HEK293 (cell line): ENCODE results near the gene CYTIP.

ENCODE experiments used
- CTCF ChIA-PET: fragments of 350-600 bp; formaldehyde crosslinking; extraction: SDS; loops from one replicate; lab custom pipeline; 2021; ENCODE audit warnings: antibody characterized with exemption; lab: Yijun Ruan, JAX
- POLR2A ChIA-PET: fragments of 300-600 bp; formaldehyde crosslinking; extraction: SDS; loops from one replicate; lab custom pipeline; 2020; ENCODE audit warnings: antibody characterized with exemption, inconsistent platforms; lab: Yijun Ruan, JAX
- H3K27ac ChIP-seq: fragments of 200-500 bp; sonication (Bioruptor generic); 2 replicates; pipeline ENCODE4 v1.5.1; 2014; ENCODE audit warnings: low read depth, low read length, control low read depth, inconsistent platforms; ENCODE audit errors: extremely low read depth
- H3K36me3 ChIP-seq, 2 experiments: fragments of 200-500 bp in 1 of 2; sonication (Bioruptor generic) in 1 of 2; 1 replicate in 1 of 2; 2 replicates in 1 of 2; pipeline ENCODE4 v1.5.1; 2014 to 2017; ENCODE audit warnings: inconsistent platforms in 2 of 2, low read length in 2 of 2; ENCODE audit not compliant: control insufficient read depth in 2 of 2, insufficient read depth in 1 of 2
- H3K4me1 ChIP-seq: fragments of 200-500 bp; sonication (Bioruptor generic); 2 replicates; pipeline ENCODE4 v1.5.1; 2014; ENCODE audit warnings: mild to moderate bottlenecking, low read length, inconsistent platforms; ENCODE audit not compliant: control insufficient read depth, insufficient read depth
- H3K4me3 ChIP-seq: 2 replicates; pipeline ENCODE4 v1.5.1; 2011; ENCODE audit warnings: low read depth, mild to moderate bottlenecking, control low read depth, low read length, moderate library complexity
- H3K9me3 ChIP-seq: fragments of 200-500 bp; sonication (Bioruptor generic); 2 replicates; pipeline ENCODE4 v1.5.1; 2014; ENCODE audit warnings: low read depth, low read length, inconsistent platforms; ENCODE audit not compliant: control insufficient read depth, insufficient read depth
- ATF2 ChIP-seq: fragments of 450-650 bp; formaldehyde crosslinking; IDR thresholded peaks from 2 replicates; pipeline ENCODE4 v1.5.1; 2016; ENCODE audit warnings: missing biosample characterization, missing genetic modification characterization, low read depth
- GLIS2 ChIP-seq: fragments of 450-650 bp; formaldehyde crosslinking; IDR thresholded peaks from 2 replicates; pipeline ENCODE4 v1.5.1; 2016; ENCODE audit warnings: missing biosample characterization, missing genetic modification characterization
- KLF16 ChIP-seq: fragments of 450-650 bp; formaldehyde crosslinking; IDR thresholded peaks from 2 replicates; pipeline ENCODE4 v1.5.1; 2017; ENCODE audit warnings: missing biosample characterization, missing genetic modification characterization
- YY2 ChIP-seq: fragments of 450-650 bp; formaldehyde crosslinking; IDR thresholded peaks from 2 replicates; pipeline ENCODE4 v1.5.1; 2016; ENCODE audit warnings: missing biosample characterization, missing genetic modification characterization
- ZNF112 ChIP-seq: fragments of 450-650 bp; formaldehyde crosslinking; IDR thresholded peaks from 2 replicates; pipeline ENCODE4 v1.5.0; 2017; ENCODE audit warnings: missing biosample characterization, missing genetic modification characterization
- ZNF121 ChIP-seq: fragments of 450-650 bp; formaldehyde crosslinking; IDR thresholded peaks from 2 replicates; pipeline ENCODE4 v1.5.1; 2016; ENCODE audit warnings: missing biosample characterization, missing genetic modification characterization
- ZNF133 ChIP-seq: fragments of 450-650 bp; formaldehyde crosslinking; IDR thresholded peaks from 2 replicates; pipeline ENCODE4 v1.5.1; 2016; ENCODE audit warnings: missing biosample characterization, missing genetic modification characterization
- ZNF16 ChIP-seq: fragments of 450-650 bp; formaldehyde crosslinking; IDR thresholded peaks from 2 replicates; pipeline ENCODE4 v1.5.1; 2016; ENCODE audit warnings: low read depth, missing biosample characterization, missing genetic modification characterization
- ZNF18 ChIP-seq: fragments of 450-650 bp; formaldehyde crosslinking; IDR thresholded peaks from 2 replicates; pipeline ENCODE4 v1.5.1; 2016; ENCODE audit warnings: missing biosample characterization, missing genetic modification characterization
- ZNF19 ChIP-seq: fragments of 450-650 bp; formaldehyde crosslinking; IDR thresholded peaks from 2 replicates; pipeline ENCODE4; 2016; ENCODE audit warnings: missing biosample characterization, missing genetic modification characterization, low read depth
- ZNF354C ChIP-seq: fragments of 450-650 bp; formaldehyde crosslinking; IDR thresholded peaks from 2 replicates; pipeline ENCODE4 v1.5.1; 2016; ENCODE audit warnings: missing biosample characterization, missing genetic modification characterization, low read depth, borderline replicate concordance
- ZNF426 ChIP-seq: fragments of 450-650 bp; formaldehyde crosslinking; IDR thresholded peaks from 2 replicates; pipeline ENCODE4 v1.5.1; 2017; ENCODE audit warnings: missing biosample characterization, missing genetic modification characterization, mild to moderate bottlenecking, inconsistent platforms, moderate library complexity
- ZNF518A ChIP-seq: fragments of 450-650 bp; formaldehyde crosslinking; conservative IDR thresholded peaks from 2 replicates; pipeline ENCODE4 v1.5.1; 2016; ENCODE audit warnings: low read depth, missing biosample characterization, missing genetic modification characterization
- ZNF555 ChIP-seq: fragments of 450-650 bp; formaldehyde crosslinking; conservative IDR thresholded peaks from 2 replicates; pipeline ENCODE4 v1.5.1; 2017; ENCODE audit warnings: missing biosample characterization, mild to moderate bottlenecking, missing genetic modification characterization, inconsistent platforms
- ZNF561 ChIP-seq: fragments of 450-650 bp; IDR thresholded peaks from 2 replicates; pipeline ENCODE4 v1.5.1; 2018; ENCODE audit warnings: missing biosample characterization, missing genetic modification characterization, borderline replicate concordance
- ZNF654 ChIP-seq: fragments of 450-650 bp; formaldehyde crosslinking; IDR thresholded peaks from 2 replicates; pipeline ENCODE4 v1.5.1; 2016; ENCODE audit warnings: low read depth, missing biosample characterization, missing genetic modification characterization
- ZNF670 ChIP-seq: fragments of 450-650 bp; formaldehyde crosslinking; IDR thresholded peaks from 2 replicates; pipeline ENCODE4 v1.5.1; 2016; ENCODE audit warnings: missing biosample characterization, missing genetic modification characterization, low read depth
- ZNF768 ChIP-seq: fragments of 450-650 bp; formaldehyde crosslinking; IDR thresholded peaks from 2 replicates; pipeline ENCODE4 v1.5.1; 2018; ENCODE audit warnings: missing biosample characterization, mild to moderate bottlenecking, missing genetic modification characterization
- ZNF791 ChIP-seq: fragments of 450-650 bp; formaldehyde crosslinking; IDR thresholded peaks from 2 replicates; pipeline ENCODE4 v1.5.1; 2016; ENCODE audit warnings: missing biosample characterization, missing genetic modification characterization
- ZNF837 ChIP-seq: fragments of 450-650 bp; formaldehyde crosslinking; IDR thresholded peaks from 2 replicates; pipeline ENCODE4 v1.5.1; 2016; ENCODE audit warnings: missing biosample characterization, missing genetic modification characterization

The CYTIP gene

GRCh38 chr2:157459486-157459885, 15.6 kb upstream of the CYTIP start:
- Histone ChIP-seq H3K36me3 (no peaks in the 10 kb centered on the region), H3K4me3 (no peak overlapping the region), H3K9me3 (no peaks in the 10 kb centered on the region), H3K4me1 (no peaks in the 10 kb centered on the region), H3K27ac (no peak overlapping the region)
- POLR2A ChIA-PET = no interaction called here
- TF ChIP-seq ZNF654 = no peak
- CTCF ChIA-PET = interaction anchor here (1.3 kb wide), 1 partner anchor 123 kb away, joined by 4 read pairs; no protein-coding TSS in a partner anchor

- H3K4me1 ChIP-seq = no peaks in the 10 kb centered on the region
- H3K9me3 ChIP-seq = no peaks in the 10 kb centered on the region
- no peak overlapping the region for H3K27ac ChIP-seq
- POLR2A ChIA-PET = no interaction called here
- TF ChIP-seq ZNF561 (tag by site-specific recombination) = no peak
- no peak for TF ChIP-seq ZNF768 (tag by site-specific recombination)
- TF ChIP-seq, all 188 proteins: peak for 0
- no peaks in the 10 kb centered on the region for H3K36me3 ChIP-seq
- CTCF ChIA-PET = no interaction called here
- no peak overlapping the region for H3K4me3 ChIP-seq
These were observed 3.9 kb upstream of the CYTIP start for GRCh38 chr2:157447741-157448140.

GRCh38 chr2:157447031-157447430, 3.1 kb upstream of the CYTIP start:
- Histone ChIP-seq H3K9me3 (no peaks in the 10 kb centered on the region), H3K4me3 (no peak overlapping the region), H3K4me1 (no peaks in the 10 kb centered on the region), H3K36me3 (no peaks in the 10 kb centered on the region), H3K27ac (no peak overlapping the region)
- ChIA-PET POLR2A (no interaction called here), CTCF (interaction anchor here (0.6 kb wide), 2 partner anchors 14 to 1240 kb away, joined by 3 read pairs; no protein-coding TSS in a partner anchor)
- TF ChIP-seq ZNF112 (tag by site-specific recombination) (no peak), ZNF18 (no peak), GLIS2 (tag by site-specific recombination) (no peak), ZNF654 (no peak), ZNF426 (tag by site-specific recombination) (no peak), ZNF121 (tag by site-specific recombination) (no peak), ZNF19 (tag by site-specific recombination) (no peak), ZNF133 (tag by site-specific recombination) (no peak), ZNF555 (tag by site-specific recombination) (no peak), YY2 (tag by site-specific recombination) (no peak), ZNF670 (tag by site-specific recombination) (no peak), ZNF837 (no peak), ZNF518A (tag by site-specific recombination) (no peak), ZNF791 (tag by site-specific recombination) (no peak), KLF16 (no peak), ATF2 (tag by site-specific recombination) (no peak), ZNF16 (tag by site-specific recombination) (no peak), ZNF354C (tag by site-specific recombination) (no peak)
